Activated effector memory CD4-positive, alpha-beta T cell treated with anti-CD3 and anti-CD28 coated beads, Interleukin-2, amount 50 U/mL, for 16 hours (primary cell): ENCODE measurements around the gene ABCB10.
"Not testable (repeated sequence)": the region's sequence is repeated elsewhere in the genome, so short reads cannot be mapped to it uniquely, and the experiment has no call there.

Source experiments
- DNase-seq: peaks from one replicate; pipeline ENCODE4 v3.0.0-alpha.2; 2020

The ABCB10 gene

DNA sequence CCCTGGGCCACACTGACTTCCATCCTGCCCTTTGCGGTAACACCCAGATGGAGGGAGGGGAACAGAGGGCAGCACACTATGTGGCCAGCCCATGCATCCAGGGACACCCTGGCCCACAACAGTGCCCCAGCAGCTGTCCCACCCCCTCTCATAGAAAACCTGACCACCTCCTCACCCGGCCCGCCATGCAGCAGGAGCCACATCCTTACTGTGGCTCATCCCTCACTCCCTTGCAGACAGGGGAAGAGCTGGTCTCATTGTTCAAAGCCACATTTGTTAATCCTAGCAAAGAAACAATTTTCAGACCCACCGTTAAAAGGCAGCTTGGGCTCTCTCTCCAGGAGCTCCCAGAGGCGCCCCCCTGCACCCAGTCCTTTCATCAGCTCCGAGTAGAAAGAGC lies 27.2 kb downstream of the ABCB10 start:
- DNase-seq = no peak

GRCh38 chr1:229529639-229530038 lies 28.9 kb downstream of the ABCB10 start:
- no peak for DNase-seq

DNA sequence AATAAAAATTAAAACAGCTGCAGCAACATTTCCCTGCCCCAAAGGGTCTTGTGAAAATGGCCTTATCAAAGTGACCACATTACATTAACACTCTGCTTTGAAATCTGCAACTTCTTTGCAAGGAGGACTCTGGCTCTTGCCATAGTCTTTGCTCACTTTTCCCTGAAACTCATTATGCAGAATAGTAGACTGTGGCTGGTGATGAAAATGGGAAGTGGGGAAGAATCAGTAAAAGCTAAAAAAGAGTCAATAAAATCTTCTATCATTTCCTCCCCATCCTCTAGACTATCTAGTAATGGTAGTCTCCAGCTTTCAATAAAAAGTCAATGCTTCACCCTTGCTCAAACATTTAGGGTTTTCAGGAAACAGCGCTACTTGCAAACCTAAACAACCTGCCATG lies 31.8 kb downstream of the ABCB10 start:
- DNase-seq = no peak

- no peak for DNase-seq
Measured at GRCh38 chr1:229523052-229523451, 35.5 kb downstream of the ABCB10 start.

DNA sequence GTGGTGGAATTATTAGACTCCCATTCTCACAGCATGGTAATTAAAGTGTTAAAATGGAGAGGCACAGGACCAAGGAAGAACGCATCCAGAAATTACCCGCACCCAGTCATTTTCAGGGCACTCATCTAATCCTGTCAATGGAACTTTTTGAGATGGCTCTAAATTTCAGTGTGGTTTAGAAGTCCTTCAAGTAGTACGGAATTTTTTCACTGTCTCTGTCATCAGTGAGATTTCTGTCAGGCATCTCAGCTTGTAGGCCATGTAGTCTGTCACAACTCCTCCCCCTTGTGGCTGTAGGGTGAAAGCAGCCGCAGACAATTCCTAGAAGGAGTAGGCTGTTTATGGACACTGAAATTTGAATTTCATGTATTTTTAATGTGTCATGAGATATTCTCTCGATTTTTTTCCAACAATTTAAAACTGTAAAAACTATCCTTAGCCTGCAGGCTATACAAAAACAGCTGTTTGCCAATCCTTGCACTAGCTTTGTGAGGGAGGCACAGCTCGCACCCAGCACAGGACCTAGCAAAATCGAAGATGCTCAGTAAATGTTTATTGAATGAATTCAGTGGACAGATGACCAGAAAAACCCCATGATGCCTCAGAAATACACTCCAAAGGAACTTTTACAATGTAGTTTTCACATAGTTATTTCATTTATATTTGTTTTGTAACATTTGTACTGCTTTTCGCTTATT lies 43.8 kb downstream of the ABCB10 start:
- peak; percentile 84 for DNase-seq

DNA sequence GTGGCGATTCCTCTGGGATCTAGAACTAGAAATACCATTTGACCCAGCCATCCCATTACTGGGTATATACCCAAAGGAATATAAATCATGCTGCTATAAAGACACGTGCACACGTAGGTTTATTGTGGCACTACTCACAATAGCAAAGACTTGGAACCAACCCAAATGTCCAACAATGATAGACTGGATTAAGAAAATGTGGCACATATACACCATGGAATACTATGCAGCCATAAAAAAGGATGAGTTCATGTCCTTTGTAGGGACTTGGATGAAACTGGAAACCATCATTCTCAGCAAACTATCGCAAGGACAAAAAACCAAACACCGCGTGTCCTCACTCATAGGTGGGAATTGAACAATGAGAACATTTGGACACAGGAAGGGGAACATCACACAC lies 46.9 kb downstream of the ABCB10 start:
- DNase-seq = not testable (repeated sequence)

DNA sequence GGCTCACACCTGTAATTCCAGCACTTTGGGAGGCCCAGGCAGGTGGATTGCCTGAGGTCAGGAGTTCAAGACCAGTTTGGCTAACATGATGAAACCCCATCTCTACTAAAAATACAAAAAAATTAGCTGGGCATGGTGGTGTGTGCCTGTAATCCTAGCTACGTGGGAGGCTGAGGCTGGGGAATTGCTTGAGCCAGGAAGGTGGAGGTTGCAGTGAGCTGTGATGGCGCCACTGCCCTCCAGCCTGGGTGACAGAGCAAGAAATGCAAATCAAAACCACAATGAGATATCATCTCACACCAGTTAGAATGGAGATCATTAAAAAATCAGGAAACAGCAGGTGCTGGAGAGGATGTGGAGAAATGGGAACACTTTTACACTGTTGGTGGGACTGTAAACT lies 47.3 kb downstream of the ABCB10 start:
- DNase-seq = not testable (repeated sequence)

- no peak for DNase-seq
Measured at GRCh38 chr1:229509576-229509975, 48.9 kb downstream of the ABCB10 start.

- no peak for DNase-seq
Measured at GRCh38 chr1:229508823-229509337, 49.6 kb downstream of the ABCB10 start.

- DNase-seq = peak; percentile 100
Measured at GRCh38 chr1:229507951-229508822, 50.3 kb downstream of the ABCB10 start, which contains the start of gene NUP133. Gene NUP133 (minus strand): TSS chr1:229508341. CDS start chr1:229508249, 92 bp downstream.

DNA sequence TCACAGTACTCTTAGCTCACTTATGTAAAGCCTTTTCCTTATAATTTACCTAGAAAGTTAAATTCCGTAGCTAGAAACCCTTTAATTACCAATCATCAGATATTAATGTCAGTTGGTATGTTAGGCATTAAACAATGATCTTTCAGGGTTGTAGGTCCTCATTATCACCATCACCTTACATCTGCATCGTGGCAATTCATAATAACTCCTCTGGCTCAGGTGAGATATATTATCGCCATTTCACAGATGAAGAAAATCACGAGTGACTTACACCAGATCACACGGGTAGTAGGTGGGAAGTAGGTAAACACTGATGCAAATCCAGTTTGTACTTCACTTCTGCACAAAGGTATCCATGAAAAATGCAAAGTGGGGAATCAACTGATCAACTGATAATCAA lies 51.0 kb downstream of the ABCB10 start:
- DNase-seq = no peak

DNA sequence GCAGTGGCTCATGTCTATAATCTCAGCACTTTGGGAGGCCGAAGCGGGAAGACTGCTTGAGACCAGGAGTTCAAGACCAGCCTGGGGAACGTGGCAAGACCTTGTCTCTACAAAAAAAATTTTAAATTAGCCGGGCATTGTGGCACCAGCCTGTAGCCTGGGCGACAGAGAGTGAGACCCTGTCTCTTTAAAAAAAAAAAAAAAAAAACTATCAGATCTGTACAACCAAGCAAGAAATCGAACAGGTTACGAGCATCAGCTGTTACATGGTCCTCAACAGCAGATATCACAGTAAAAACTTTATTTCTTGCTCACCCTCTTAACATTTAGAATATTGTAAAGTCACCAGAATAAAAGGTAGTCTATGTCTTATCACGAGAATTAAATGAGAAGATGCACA lies 51.9 kb downstream of the ABCB10 start:
- no peak for DNase-seq

DNA sequence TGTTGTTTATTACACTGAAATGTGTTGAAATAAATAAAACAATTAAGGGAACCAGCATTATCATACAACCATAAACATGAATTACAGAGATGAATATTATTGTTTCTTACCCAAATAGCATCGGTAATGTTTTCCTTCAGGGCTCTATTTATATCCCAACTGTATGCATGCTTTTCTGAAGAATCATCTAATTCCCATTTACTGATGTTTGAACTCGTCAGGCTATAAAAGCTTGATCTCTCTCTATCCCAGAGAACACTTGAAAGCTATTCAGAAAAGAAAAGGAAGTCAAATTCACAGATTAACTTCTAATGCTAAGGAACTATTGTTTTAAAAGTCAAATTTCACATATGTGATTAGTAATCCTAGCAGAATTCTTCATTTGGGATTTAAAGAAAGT lies 62.7 kb downstream of the ABCB10 start:
- DNase-seq = no peak

GRCh38 chr1:229487181-229487580 lies 71.3 kb downstream of the ABCB10 start:
- no peak for DNase-seq

DNA sequence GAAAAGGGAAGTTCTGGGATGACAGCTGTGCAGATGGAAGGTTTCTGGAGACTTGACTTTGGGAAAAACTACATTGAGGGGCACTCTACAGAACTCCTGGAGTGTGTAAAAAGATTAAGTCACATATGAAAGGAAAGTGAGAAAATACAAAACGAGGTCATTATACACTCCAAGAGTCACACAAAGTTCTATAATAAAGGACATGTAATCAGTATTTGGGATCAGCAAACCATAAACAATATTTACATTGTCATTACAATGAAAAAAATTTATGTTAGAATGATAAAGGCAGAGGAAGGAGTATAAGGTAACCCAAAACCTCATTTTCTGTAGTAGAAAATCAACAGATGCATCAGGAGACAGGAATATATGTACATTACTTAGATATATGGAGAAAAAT lies 73.2 kb downstream of the ABCB10 start:
- no peak for DNase-seq

GRCh38 chr1:229482511-229482910 lies 76.0 kb downstream of the ABCB10 start:
- DNase-seq = no peak

DNA sequence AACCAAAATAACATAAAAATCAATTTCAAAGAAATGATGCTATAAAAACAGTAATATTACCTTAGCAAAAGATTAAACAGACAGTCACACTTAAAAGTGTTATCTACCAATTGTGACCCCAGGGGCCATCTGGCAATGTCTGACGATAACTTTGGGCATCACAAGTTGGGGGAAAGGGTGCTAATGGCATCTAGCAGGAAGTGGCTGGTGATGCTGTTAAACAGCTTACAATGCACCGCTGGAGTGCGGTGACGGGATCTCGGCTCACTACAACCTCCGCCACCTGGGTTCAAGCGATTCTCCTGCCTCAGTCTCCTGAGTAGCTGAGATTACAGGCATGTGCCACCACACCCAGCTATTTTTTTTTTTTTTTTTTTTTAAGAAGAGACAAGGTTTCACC lies 78.0 kb downstream of the ABCB10 start:
- no peak for DNase-seq

GRCh38 chr1:229479660-229480399 lies 78.7 kb downstream of the ABCB10 start:
- no peak for DNase-seq

GRCh38 chr1:229478852-229479251 lies 79.7 kb downstream of the ABCB10 start:
- no peak for DNase-seq

- DNase-seq = not testable (repeated sequence)
Measured at GRCh38 chr1:229475859-229476258, 82.6 kb downstream of the ABCB10 start.

DNA sequence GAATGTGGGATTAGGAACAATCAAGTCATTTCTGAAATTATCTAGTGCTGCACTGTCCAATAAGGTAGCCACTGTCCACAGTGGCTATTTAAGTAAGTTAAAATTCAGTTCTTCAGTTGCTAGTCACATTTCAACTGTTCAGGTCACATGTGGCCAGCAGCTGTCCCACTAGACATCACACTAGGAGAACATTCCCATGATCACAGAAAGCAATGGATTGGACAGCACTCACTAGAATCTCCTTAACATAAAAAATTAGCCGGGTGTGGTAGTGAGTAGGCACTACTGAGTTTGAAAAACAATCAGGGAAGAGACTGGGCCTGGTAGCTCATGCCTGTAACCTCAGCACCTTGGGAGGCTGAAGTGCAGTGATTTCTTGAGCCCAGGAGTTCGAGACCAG lies 84.0 kb downstream of the ABCB10 start:
- DNase-seq = no peak

DNA sequence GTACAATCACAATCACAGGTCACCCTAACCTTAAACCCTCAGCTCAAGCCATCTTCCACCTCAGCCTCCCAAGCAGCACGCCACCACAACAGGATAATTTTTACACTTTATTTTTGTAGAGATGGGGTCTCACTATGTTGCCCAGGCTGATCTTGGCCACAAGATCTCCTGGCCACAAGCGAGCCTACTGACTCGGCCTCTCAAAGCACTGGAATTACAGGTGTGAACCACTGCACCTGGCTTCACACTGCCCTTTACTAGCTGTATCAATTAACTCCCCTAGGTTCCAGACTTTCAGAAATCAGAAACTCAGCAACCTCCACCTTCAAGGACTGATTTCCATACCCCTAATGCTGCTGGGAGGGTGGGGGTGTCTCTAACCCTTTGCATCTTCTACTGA lies 87.3 kb downstream of the ABCB10 start:
- no peak for DNase-seq

GRCh38 chr1:229470406-229471043 lies 88.0 kb downstream of the ABCB10 start:
- DNase-seq = no peak
